LNCaP clone FGC (cell line): ENCODE measurements around the gene LGALS9.
"Not testable (repeated sequence)": the region's sequence is repeated elsewhere in the genome, so short reads cannot be mapped to it uniquely, and the experiment has no call there.

Source experiments
- DNase-seq: peaks from one replicate; pipeline ENCODE4 v3.0.0-alpha.2; 2011; ENCODE audit warnings: low read depth
- H3K4me3 ChIP-seq: 2 replicates; pipeline ENCODE4 v1.5.1; 2011; ENCODE audit warnings: mild to moderate bottlenecking, low read depth, low read length, control low read depth
- TF ChIP-seq, protein P1 (sequence below): IDR thresholded peaks from 2 replicates; pipeline ENCODE4 v1.5.1; 2012; ENCODE audit warnings: mild to moderate bottlenecking; ENCODE audit not compliant: control insufficient read depth, insufficient read depth; ENCODE audit errors: extremely low read depth

The LGALS9 gene

DNA sequence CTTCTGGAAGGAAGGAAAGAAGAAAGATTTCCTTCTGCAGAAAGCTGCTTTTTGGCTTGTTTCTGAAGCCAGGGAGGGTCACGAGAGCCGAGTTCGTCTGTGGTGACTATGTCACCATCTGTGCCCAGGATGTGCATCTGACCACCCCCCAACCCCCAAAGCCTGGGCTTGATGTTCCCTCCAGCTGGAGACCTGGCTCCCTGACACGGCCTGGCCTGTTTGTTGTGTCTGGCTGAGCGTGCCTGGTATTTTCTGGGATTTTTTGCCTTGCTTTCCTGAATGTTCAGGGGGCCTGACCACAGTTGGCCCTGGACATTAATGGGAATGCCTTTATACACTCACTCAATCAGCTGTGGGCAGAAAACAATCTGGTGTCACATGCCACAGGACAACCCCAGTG is 38.9 kb downstream of the LGALS9 start:
- H3K4me3 ChIP-seq = no peak overlapping the region
- no peak for DNase-seq
- TF ChIP-seq, protein P1, sequence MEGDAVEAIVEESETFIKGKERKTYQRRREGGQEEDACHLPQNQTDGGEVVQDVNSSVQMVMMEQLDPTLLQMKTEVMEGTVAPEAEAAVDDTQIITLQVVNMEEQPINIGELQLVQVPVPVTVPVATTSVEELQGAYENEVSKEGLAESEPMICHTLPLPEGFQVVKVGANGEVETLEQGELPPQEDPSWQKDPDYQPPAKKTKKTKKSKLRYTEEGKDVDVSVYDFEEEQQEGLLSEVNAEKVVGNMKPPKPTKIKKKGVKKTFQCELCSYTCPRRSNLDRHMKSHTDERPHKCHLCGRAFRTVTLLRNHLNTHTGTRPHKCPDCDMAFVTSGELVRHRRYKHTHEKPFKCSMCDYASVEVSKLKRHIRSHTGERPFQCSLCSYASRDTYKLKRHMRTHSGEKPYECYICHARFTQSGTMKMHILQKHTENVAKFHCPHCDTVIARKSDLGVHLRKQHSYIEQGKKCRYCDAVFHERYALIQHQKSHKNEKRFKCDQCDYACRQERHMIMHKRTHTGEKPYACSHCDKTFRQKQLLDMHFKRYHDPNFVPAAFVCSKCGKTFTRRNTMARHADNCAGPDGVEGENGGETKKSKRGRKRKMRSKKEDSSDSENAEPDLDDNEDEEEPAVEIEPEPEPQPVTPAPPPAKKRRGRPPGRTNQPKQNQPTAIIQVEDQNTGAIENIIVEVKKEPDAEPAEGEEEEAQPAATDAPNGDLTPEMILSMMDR = no peak

GRCh38 chr17:27670791-27671590 is 40.0 kb downstream of the LGALS9 start:
- H3K4me3 ChIP-seq = no peak overlapping the region
- TF ChIP-seq, protein P1 = no peak
- no peak for DNase-seq

DNA sequence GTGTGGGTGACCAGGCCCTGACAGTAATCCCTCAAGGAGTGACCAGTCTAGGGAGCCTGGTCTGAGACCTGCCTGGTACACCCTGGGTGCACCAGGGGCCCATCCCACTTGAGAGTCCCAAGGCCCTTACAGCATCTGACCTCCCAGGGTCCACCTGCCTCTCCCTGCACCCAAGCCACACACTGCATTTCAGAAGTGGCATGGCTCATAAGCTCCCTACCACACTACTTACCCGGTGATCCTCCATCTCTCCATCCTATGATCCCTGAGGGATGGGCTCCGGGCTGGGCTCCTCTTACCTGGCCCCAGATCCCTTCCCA is 40.6 kb downstream of the LGALS9 start:
- H3K4me3 ChIP-seq = no peak overlapping the region
- TF ChIP-seq, protein P1 = no peak
- DNase-seq = no peak

DNA sequence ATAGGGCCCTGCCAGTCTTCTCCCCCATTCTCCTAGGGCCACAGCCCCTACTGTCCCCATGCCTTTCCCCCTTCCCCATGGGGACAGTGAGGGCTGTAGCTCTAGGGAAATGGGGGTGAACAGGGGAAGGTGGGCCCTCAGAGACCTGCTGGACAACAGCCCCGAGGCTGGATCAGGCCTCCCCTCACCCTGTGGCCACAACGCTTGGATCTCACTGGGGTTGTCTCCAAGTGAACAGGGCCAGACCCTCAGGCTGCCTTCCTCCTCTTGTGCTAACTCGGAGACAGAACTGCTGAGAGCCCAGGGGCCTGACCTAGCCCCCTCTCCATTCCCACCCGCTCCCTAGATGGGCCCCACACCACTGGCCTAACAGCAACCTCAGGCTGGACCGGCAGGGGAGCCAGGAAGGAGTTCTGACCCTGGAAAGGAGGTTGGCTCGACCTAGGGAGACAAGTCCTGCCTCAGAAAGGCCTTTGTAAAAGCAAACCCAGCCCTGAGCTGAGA is 41.0 kb downstream of the LGALS9 start:
- not testable (repeated sequence) for DNase-seq, H3K4me3 ChIP-seq

- DNase-seq = no peak
- TF ChIP-seq, protein P1 = no peak
- H3K4me3 ChIP-seq = no peak overlapping the region
These were observed 43.3 kb downstream of the LGALS9 start for GRCh38 chr17:27674335-27674734.

GRCh38 chr17:27677191-27677590 is 46.2 kb downstream of the LGALS9 start:
- no peak overlapping the region for H3K4me3 ChIP-seq
- TF ChIP-seq, protein P1 = no peak
- no peak for DNase-seq

DNA sequence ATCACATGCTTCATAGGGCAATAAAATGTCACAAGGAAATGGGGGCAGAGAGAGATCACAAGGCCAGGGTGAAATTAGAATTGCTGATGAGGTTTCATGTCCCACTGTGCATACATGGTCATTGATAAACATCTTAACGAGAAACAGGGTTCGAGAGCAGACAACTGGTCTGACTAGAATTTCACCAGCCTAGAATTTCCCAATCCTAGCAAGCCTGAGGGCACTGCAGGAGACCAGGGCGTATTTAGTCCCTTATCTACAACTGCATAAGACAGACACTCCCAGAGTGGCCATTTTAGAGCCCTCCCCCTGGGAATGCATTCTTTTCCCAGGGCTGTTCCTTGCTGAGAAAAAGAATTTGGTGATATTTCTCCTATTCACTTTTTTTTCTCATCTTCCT is 55.3 kb downstream of the LGALS9 start:
- not testable (repeated sequence) for H3K4me3 ChIP-seq, DNase-seq

- TF ChIP-seq, protein P1 = no peak
- no peak for DNase-seq
- no peak overlapping the region for H3K4me3 ChIP-seq
These were observed 59.9 kb downstream of the LGALS9 start for GRCh38 chr17:27690882-27691281.

- not testable (repeated sequence) for DNase-seq, H3K4me3 ChIP-seq
These were observed 64.3 kb downstream of the LGALS9 start for GRCh38 chr17:27695254-27695814.
